ENCODE results near the gene FARP1.

FARP1 gene

DNA sequence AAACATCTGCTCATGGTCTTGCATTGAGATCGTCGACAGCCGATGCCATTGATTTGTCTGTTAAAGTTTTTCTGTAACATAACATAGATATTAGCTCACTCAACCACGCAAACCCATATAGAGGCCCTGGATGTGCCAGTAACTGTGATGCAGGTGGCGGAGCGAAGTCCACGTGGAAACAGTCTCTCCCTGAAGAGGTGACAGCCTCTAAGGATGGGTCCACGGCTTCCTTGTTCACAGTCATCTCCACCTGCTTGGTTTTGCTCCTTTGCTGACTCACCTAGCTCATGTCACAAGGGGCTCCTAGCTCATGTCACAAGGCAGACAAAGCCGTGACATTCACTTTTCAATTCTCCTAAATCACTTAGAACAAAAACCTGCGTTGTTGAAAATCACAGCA, 42.4 kb upstream of the FARP1 start:
- no peak overlapping the region for H3K27ac ChIP-seq
- TF ChIP-seq, protein P1, sequence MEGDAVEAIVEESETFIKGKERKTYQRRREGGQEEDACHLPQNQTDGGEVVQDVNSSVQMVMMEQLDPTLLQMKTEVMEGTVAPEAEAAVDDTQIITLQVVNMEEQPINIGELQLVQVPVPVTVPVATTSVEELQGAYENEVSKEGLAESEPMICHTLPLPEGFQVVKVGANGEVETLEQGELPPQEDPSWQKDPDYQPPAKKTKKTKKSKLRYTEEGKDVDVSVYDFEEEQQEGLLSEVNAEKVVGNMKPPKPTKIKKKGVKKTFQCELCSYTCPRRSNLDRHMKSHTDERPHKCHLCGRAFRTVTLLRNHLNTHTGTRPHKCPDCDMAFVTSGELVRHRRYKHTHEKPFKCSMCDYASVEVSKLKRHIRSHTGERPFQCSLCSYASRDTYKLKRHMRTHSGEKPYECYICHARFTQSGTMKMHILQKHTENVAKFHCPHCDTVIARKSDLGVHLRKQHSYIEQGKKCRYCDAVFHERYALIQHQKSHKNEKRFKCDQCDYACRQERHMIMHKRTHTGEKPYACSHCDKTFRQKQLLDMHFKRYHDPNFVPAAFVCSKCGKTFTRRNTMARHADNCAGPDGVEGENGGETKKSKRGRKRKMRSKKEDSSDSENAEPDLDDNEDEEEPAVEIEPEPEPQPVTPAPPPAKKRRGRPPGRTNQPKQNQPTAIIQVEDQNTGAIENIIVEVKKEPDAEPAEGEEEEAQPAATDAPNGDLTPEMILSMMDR (conservative IDR thresholded peaks at IDR 0.05): no peak

DNA sequence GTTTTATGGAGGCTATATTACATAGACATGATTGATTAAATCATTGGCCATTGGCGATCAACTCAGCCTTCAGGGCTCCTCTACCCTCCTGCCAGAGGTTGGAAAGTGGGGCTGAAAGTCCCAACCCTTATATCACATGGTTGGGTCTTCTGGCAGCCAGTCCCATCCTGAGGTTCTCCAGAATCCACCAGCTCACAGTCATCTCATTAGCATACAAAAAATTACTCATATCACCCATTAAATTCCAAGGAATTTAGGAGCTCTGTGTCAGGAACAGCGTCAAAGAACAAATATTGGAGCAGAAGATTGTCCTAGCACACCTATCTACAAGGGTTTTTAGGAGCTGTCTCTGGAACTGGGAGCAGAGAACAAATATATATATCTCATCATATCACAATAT, 39.4 kb upstream of the FARP1 start:
- H3K27ac ChIP-seq: no peak overlapping the region
- TF ChIP-seq, protein P1 (conservative IDR thresholded peaks at IDR 0.05): no peak

DNA sequence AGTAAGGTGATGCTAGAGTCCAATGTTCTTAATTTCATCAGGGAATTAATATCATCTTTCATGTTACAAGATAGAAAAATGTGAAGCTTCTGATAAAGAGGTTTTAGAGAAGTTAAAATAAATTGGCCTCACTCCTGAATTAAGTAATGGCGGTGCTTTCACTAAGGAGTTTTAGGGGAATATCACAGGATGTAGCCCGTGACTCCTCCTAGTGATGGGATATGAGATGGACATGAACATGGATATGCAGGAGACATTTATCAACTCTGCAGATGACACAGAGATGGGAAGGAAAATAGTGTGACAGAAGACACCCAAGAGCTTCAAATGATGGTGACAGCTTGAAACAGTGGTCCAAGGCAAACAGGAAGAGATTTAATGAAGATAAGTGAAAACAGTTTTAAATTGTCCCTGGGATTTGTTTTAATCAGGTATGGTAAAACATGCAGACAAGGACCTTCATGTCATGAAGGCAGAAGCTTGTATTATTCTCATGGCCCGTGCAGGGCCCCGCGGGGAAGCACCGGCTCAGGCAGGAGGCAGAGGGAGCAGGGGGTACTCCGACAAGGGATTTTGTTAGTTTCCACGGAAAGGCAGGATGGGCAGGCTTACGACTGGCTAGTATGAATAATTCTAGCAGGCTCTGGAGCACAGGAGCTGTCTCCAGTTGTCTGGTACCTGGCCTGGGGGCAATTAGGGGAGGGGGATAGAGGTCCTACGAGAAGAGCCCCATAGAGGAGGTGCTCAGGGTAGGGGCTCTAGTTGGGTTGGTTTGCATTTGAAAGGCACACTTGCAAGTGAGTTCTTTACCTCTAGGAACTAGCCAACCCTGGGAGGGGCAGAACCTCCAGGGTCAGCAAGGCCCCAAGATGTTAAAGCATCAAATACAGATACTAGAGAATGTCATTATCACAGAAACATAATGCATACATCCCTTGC, 38.7 kb upstream of the FARP1 start:
- no peak overlapping the region for H3K27ac ChIP-seq
- TF ChIP-seq, protein P1 (conservative IDR thresholded peaks at IDR 0.05): peak; percentile 58

DNA sequence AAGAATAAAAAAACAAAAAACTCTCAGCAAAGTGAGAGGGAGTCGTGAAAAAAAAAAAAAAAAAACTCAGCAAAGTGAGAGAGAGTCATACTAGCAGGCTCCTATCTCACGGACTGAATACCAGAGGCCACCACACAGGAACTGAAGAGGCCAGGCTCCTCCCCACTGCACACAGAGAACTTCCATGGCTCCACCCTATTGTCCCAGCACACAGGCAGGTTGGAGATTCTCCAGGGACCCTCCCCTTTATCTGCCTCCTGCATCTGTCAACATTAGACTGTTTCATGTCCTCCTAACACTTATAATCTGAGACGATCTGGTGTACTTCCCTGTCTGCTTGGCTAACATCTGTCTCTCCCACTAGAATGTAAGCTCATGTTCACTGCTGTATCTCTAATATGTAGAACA, 37.0 kb upstream of the FARP1 start:
- TF ChIP-seq, protein P1 (conservative IDR thresholded peaks at IDR 0.05): no peak
- no peak overlapping the region for H3K27ac ChIP-seq

DNA sequence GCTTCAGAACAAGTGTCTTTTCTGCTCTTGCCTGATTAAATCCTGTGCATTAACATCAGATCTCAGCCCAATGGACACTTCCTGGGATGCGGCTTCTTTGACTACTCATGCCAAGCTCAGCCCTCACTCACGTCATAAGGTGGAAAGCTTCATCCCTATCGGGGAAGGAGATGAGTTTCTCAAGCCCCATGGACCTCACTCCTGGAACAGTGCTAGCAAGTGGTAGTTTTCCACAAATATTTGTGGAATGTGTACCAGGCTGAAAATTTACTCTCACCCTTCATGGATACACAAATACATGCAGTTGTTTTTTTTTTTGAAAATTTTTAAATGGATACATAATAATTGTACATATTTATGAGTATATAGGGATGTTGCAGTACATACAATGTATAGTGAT, 34.6 kb upstream of the FARP1 start:
- H3K27ac ChIP-seq: no peak overlapping the region
- TF ChIP-seq, protein P1 (conservative IDR thresholded peaks at IDR 0.05): no peak

DNA sequence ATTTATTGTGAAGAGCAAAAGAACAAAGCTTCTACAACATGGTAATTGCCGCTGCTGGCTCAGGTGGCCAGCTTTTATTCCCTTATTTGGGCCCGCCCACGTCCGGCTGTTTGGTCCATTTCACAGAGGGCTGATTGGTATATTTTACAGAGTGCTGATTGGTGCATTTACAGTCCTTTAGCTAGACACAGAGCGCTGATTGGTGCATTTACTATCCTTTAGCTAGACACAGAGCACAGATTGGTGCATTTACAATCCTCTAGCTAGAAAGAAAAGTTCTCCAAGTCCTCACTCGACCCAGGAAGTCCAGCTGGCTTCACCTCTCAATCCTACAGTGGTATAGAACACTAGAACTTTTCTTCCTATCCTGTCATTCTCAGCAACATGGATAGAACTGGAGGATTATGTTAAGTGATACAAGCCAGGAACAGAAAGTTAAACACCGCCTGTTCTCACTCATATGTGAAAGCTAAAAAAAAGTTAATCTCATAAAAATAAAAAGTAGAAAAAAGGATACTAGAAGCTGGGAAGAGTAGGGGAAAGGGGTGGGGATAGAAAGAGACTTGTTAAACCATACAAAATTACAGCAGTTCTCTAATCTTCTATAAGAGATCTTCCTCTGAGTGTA, 33.6 kb upstream of the FARP1 start:
- TF ChIP-seq, protein P1 (conservative IDR thresholded peaks at IDR 0.05): no peak
- no peak overlapping the region for H3K27ac ChIP-seq

DNA sequence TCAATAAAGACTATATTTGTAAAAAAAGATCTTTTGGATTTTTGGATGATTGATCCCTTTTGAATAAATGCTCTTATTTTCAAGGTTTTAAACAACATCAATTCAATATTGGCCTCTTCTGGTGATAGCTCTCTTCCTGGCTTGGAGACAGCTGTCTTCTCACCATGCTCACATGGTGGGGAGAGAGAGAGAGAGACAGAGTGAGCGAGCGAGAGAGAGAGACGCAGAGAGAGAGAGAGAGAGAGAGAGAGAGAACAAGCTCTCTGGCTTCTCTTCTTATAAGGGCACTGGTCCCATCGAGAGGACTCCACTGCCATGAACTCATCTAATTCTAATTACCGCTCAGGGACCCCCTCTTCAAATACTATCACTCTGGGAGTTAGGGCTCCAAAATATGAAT, 32.1 kb upstream of the FARP1 start:
- no peak overlapping the region for H3K27ac ChIP-seq
- TF ChIP-seq, protein P1 (conservative IDR thresholded peaks at IDR 0.05): no peak
